HEK293 (cell line): ENCODE results near the gene C2CD2.

Experiments used
- CTCF ChIP-seq: fragments of 450-650 bp; formaldehyde crosslinking; IDR thresholded peaks from 2 replicates; pipeline ENCODE4 v1.5.1; 2016; ENCODE audit warnings: missing biosample characterization, missing genetic modification characterization
- EGR2 ChIP-seq: fragments of 450-650 bp; formaldehyde crosslinking; IDR thresholded peaks from 2 replicates; pipeline ENCODE4 v1.5.1; 2016; ENCODE audit warnings: low read depth, missing biosample characterization, missing genetic modification characterization
- ELK4 ChIP-seq: IDR thresholded peaks from 2 replicates; pipeline ENCODE4 v1.6.1; 2011; ENCODE audit warnings: mild to moderate bottlenecking, low read depth, low read length, borderline replicate concordance
- PRDM10 ChIP-seq: fragments of 450-650 bp; formaldehyde crosslinking; IDR thresholded peaks from 2 replicates; pipeline ENCODE4 v1.5.1; 2016; ENCODE audit warnings: missing biosample characterization, missing genetic modification characterization
- ZBTB7A ChIP-seq: fragments of 450-650 bp; formaldehyde crosslinking; IDR thresholded peaks from 2 replicates; pipeline ENCODE4 v1.5.1; 2016; ENCODE audit warnings: low read depth, missing biosample characterization, missing genetic modification characterization
- ZFHX2 ChIP-seq: fragments of 450-650 bp; formaldehyde crosslinking; conservative IDR thresholded peaks from 2 replicates; pipeline ENCODE4 v1.5.1; 2016; ENCODE audit warnings: missing biosample characterization, missing genetic modification characterization
- ZNF16 ChIP-seq: fragments of 450-650 bp; formaldehyde crosslinking; IDR thresholded peaks from 2 replicates; pipeline ENCODE4 v1.5.1; 2016; ENCODE audit warnings: low read depth, missing biosample characterization, missing genetic modification characterization
- ZNF221 ChIP-seq: fragments of 450-650 bp; formaldehyde crosslinking; IDR thresholded peaks from 2 replicates; pipeline ENCODE4 v1.5.1; 2017; ENCODE audit warnings: missing biosample characterization, missing genetic modification characterization, borderline replicate concordance
- ZNF274 ChIP-seq, 2 experiments: fragments of 200-500 bp in 1 of 2; fragments of 450-650 bp in 1 of 2; sonication (Bioruptor generic) in 1 of 2; formaldehyde crosslinking in 1 of 2; IDR thresholded peaks; 2 replicates each; pipeline versions ENCODE4 v1.5.1 to v1.6.1; 2014 to 2016; ENCODE audit warnings: borderline replicate concordance in 1 of 2, inconsistent platforms in 1 of 2, low read length in 1 of 2, missing biosample characterization in 1 of 2, missing genetic modification characterization in 1 of 2
- ZNF292 ChIP-seq: fragments of 450-650 bp; formaldehyde crosslinking; IDR thresholded peaks from 2 replicates; pipeline ENCODE4 v1.5.1; 2016; ENCODE audit warnings: low read depth, missing biosample characterization, missing genetic modification characterization, borderline replicate concordance
- ZNF76 ChIP-seq: fragments of 450-650 bp; formaldehyde crosslinking; IDR thresholded peaks from 2 replicates; pipeline ENCODE4; 2016; ENCODE audit warnings: low read depth, missing biosample characterization, missing genetic modification characterization, borderline replicate concordance
- ZNF792 ChIP-seq: fragments of 450-650 bp; formaldehyde crosslinking; IDR thresholded peaks from 2 replicates; pipeline ENCODE4 v1.5.1; 2016; ENCODE audit warnings: missing biosample characterization, missing genetic modification characterization
- ZSCAN18 ChIP-seq: fragments of 450-650 bp; formaldehyde crosslinking; IDR thresholded peaks from 2 replicates; pipeline ENCODE4 v1.5.1; 2016; ENCODE audit warnings: missing biosample characterization, missing genetic modification characterization
- ZSCAN23 ChIP-seq: fragments of 450-650 bp; formaldehyde crosslinking; IDR thresholded peaks from 2 replicates; pipeline ENCODE4 v1.5.1; 2016; ENCODE audit warnings: missing biosample characterization, missing genetic modification characterization

GRCh38 chr21:41897047-41897669 is 56.7 kb downstream of the C2CD2 start:
- no peak for TF ChIP-seq ZBTB7A
- TF ChIP-seq PRDM10 (tag by site-specific recombination), result no peak
- no peak for TF ChIP-seq ZNF16 (tag by site-specific recombination)
- TF ChIP-seq ZSCAN23 (tag by site-specific recombination), result no peak
- no peak for TF ChIP-seq ZFHX2 (tag by site-specific recombination)
- no peak for TF ChIP-seq ZNF221
- TF ChIP-seq ZNF292 (tag by site-specific recombination), result no peak
- TF ChIP-seq EGR2 (tag by site-specific recombination), result no peak
- TF ChIP-seq ELK4, result no peak
- no peak for TF ChIP-seq CTCF (tag by site-specific recombination)
- no peak for TF ChIP-seq ZNF274 (IDR thresholded peaks at IDR 0.05; ENCODE audit: low read length)
- no peak for TF ChIP-seq ZNF274 (tag by site-specific recombination; IDR thresholded peaks at IDR 0.05; ENCODE audit: borderline replicate concordance)
- no peak for TF ChIP-seq ZNF76
- no peak for TF ChIP-seq ZSCAN18 (tag by site-specific recombination)
- TF ChIP-seq ZNF792 (tag by site-specific recombination), result no peak
